Activated CD8-positive, alpha-beta T cell treated with anti-CD3 and anti-CD28 coated beads for 36 hours (primary cell): ENCODE measurements around the gene SHROOM3. TPM values are rescaled to one million over a fixed set of nuclear protein-coding genes. Genes with fewer than 3 reads are reported as not detected.

Experiments used
- ATAC-seq: fragments of 200-7000 bp; cut with Tn5 transposase; one replicate; pipeline ENCODE4 v1.10.0; 2021; ENCODE audit warnings: mild to moderate bottlenecking, moderate library complexity
- CTCF ChIA-PET: fragments of 350-600 bp; sonication (Branson Sonifier 250); formaldehyde crosslinking; loops from one replicate; lab custom pipeline; 2021; ENCODE audit warnings: antibody characterized with exemption; lab: Charles Lee
- POLR2A ChIA-PET: fragments of 350-600 bp; sonication (Branson Sonifier 250); formaldehyde crosslinking; loops from one replicate; lab custom pipeline; 2021; ENCODE audit warnings: antibody characterized with exemption; lab: Charles Lee
- DNase-seq: peaks from one replicate; pipeline ENCODE4 v3.0.0-alpha.2; 2020
- H3K27ac Mint-ChIP-seq: one replicate; pipeline ENCODE4 v1.8.0; 2021; ENCODE audit warnings: mild to moderate bottlenecking, mixed read lengths
- H3K27me3 Mint-ChIP-seq: one replicate; pipeline ENCODE4 v1.8.0; 2021; ENCODE audit warnings: mixed read lengths
- H3K36me3 Mint-ChIP-seq: one replicate; pipeline ENCODE4 v1.8.0; 2021; ENCODE audit warnings: low read depth, mixed read lengths
- H3K4me1 Mint-ChIP-seq: one replicate; pipeline ENCODE4 v1.8.0; 2021; ENCODE audit warnings: low read depth, mixed read lengths
- H3K4me3 Mint-ChIP-seq: one replicate; pipeline ENCODE4 v1.8.0; 2021; ENCODE audit warnings: mild to moderate bottlenecking, moderate library complexity, mixed read lengths
- H3K9me3 Mint-ChIP-seq: one replicate; pipeline ENCODE4 v1.8.0; 2021; ENCODE audit warnings: mixed read lengths
- intact Hi-C: fragments of 100-400 bp; cut with micrococcal nuclease; formaldehyde crosslinking; loops from one replicate; pipeline ENCODE4 v1.10.0; 2022
- total RNA-seq, 2 experiments: library from RNA; stranded (reverse); gene quantifications; one replicate each; pipeline ENCODE4 v1.2.3, GENCODE V29; 2021
- TF ChIP-seq, protein P1 (sequence below): fragments of 200-600 bp; IDR thresholded peaks from one replicate; pipeline ENCODE4 v1.8.0; 2022; ENCODE audit warnings: antibody characterized with exemption, mild to moderate bottlenecking

The SHROOM3 gene
- total RNA-seq, 2 experiments from 2014 or later: not detected

DNA sequence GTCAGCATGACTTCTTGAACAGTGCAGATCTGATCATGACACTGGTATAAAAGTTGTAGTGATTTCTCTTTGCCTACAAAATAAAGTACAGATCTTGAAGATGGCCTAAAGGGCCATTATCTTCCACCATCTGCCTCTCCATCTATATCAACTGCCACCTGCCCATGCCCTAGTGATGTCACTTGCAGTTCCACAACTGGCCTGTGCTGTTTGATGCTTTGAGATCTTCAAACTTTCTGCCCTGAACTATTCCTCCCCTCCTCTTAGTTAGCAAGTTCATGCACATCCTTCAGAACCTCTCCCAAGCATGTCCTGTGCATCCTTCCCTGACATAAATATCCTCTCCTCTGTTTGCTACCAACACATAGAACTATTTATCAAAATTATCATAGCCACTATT, 245.9 kb downstream of the SHROOM3 start:
- Mint-ChIP-seq H3K27me3 (peaks cover 27% of the 10 kb centered on the region), H3K4me3 (no peak overlapping the region), H3K4me1 (no peaks in the 10 kb centered on the region), H3K9me3 (no peaks in the 10 kb centered on the region), H3K27ac (no peak overlapping the region), H3K36me3 (no peaks in the 10 kb centered on the region)
- TF ChIP-seq, protein P1, sequence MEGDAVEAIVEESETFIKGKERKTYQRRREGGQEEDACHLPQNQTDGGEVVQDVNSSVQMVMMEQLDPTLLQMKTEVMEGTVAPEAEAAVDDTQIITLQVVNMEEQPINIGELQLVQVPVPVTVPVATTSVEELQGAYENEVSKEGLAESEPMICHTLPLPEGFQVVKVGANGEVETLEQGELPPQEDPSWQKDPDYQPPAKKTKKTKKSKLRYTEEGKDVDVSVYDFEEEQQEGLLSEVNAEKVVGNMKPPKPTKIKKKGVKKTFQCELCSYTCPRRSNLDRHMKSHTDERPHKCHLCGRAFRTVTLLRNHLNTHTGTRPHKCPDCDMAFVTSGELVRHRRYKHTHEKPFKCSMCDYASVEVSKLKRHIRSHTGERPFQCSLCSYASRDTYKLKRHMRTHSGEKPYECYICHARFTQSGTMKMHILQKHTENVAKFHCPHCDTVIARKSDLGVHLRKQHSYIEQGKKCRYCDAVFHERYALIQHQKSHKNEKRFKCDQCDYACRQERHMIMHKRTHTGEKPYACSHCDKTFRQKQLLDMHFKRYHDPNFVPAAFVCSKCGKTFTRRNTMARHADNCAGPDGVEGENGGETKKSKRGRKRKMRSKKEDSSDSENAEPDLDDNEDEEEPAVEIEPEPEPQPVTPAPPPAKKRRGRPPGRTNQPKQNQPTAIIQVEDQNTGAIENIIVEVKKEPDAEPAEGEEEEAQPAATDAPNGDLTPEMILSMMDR: no peak
- no peak for DNase-seq
- CTCF ChIA-PET: interaction anchor here (0.9 kb wide), 1 partner anchor 364 kb away, joined by 3 read pairs; no protein-coding TSS in a partner anchor
- POLR2A ChIA-PET: no interaction called here
- ATAC-seq: no peak
- intact Hi-C loops: no loop called here

DNA sequence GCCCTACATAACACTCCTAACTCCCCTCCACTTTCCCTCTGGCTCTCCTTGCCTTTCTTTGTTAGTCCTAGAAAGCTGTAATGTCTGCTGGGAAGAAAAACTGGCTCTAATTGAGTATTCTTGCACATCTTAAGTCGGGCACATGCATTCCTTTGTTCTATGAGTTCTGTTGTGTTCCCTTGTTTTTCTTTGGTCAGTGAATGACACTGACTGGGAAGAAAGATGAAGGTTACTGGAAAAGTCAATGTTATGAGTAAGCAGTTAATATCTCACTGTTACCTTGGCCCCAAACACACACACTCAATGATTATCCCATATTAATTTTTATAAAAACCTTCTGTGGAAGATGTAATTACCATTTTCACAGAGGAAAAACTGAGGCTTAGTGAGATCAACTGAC, 247.0 kb downstream of the SHROOM3 start:
- Mint-ChIP-seq H3K36me3 (no peaks in the 10 kb centered on the region), H3K27ac (no peak overlapping the region), H3K4me3 (no peak overlapping the region), H3K27me3 (peaks cover 26% of the 10 kb centered on the region), H3K4me1 (no peaks in the 10 kb centered on the region), H3K9me3 (no peaks in the 10 kb centered on the region)
- ChIA-PET CTCF (no interaction called here), POLR2A (interaction anchor here (0.6 kb wide), 1 partner anchor 9 kb away, joined by 4 read pairs; no protein-coding TSS in a partner anchor)
- intact Hi-C loops: no loop called here
- no peak for ATAC-seq
- TF ChIP-seq, protein P1: no peak
- no peak for DNase-seq

DNA sequence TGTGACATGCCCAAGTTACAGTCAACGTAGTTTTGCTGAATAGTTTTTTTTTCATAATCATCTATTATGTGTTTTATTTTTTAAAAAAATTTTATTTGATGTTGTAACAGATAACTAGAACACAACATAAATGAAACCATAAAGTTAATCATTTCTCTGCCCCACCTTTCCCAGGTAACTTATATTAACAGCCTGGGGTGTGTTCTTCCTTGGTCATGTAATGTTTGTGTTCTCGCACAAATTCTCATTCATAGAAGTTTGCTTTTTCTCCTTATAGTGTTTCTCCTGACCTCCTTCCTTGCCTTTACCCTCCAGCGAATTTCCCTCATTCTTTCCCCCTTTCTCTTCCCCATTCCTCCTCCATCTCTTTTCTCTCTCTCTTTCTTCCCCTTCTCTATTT, 248.1 kb downstream of the SHROOM3 start:
- no peak overlapping the region for H3K4me3 Mint-ChIP-seq
- CTCF ChIA-PET: no interaction called here
- ATAC-seq (no peak), DNase-seq (no peak)
- POLR2A ChIA-PET: no interaction called here
- no peaks in the 10 kb centered on the region for H3K36me3 Mint-ChIP-seq
- no peaks in the 10 kb centered on the region for H3K9me3 Mint-ChIP-seq
- H3K27ac Mint-ChIP-seq: no peak overlapping the region
- no peaks in the 10 kb centered on the region for H3K4me1 Mint-ChIP-seq
- intact Hi-C loops: no loop called here
- peaks cover 35% of the 10 kb centered on the region for H3K27me3 Mint-ChIP-seq
- TF ChIP-seq, protein P1: no peak

DNA sequence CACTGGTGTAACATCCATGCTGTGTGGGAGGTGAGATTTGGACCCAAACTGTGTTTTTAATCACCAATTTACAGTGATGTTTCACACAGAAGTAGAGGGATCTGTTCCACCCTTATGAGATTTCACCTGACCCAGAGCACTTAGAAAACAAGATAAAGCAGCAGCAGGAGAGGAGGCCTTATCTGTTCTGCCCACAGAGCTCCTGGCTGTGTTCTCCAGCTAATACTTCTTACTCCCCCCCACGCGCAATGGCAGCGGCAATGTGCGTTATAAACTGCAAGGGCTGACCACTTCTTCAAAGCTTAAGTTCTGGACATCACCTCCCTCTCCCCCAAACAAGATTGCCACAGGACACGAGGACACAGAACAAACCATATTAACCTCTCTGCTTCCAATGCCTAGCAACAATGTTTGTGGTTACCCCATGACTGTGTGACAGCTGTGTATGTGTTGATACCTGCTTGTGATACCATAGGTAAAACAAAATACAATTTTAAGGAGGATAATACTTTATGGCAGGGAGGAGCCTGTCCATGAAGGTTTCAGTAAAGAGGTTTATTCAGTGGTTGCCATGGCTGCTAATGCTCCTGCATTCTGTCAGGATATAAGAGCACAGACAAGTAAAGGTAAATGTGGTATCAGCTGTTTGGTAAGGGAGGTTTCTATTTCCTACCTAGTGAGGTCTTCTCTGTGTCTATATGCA, 252.9 kb downstream of the SHROOM3 start:
- H3K36me3 Mint-ChIP-seq: no peaks in the 10 kb centered on the region
- POLR2A ChIA-PET: no interaction called here
- ATAC-seq (no peak), DNase-seq (no peak)
- TF ChIP-seq, protein P1: no peak
- no peak overlapping the region for H3K4me3 Mint-ChIP-seq
- H3K4me1 Mint-ChIP-seq: peaks cover 9% of the 10 kb centered on the region
- H3K27me3 Mint-ChIP-seq: peaks cover 66% of the 10 kb centered on the region
- CTCF ChIA-PET: no interaction called here
- H3K27ac Mint-ChIP-seq: no peak overlapping the region
- intact Hi-C loops: no loop called here
- no peaks in the 10 kb centered on the region for H3K9me3 Mint-ChIP-seq

DNA sequence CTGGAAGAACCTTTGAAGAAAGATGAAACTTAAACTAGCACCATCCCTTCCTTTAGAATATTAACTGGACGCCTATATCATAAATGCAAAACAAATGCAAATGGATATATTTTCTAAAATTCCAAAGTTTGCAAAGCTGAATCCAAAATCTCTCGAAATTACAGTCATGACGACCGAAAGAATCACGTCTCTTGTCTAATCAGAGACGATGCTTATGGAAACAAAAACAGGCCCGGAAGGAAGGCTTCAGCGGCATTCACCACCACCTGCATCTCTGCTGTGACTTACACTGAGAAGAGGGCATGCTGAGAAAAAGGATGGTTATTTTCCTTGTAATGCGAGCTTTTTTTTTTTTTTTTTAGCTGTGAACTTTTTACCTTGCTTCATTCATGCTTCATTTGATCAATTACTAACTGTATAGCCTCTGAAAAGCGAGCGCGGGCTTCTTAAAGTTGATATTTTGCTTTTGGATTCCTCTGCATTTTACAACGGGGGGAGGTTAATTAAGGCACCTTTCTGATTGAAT, 253.7 kb downstream of the SHROOM3 start:
- Mint-ChIP-seq H3K9me3 (no peaks in the 10 kb centered on the region), H3K36me3 (no peaks in the 10 kb centered on the region), H3K4me1 (peaks cover 9% of the 10 kb centered on the region), H3K27ac (no peak overlapping the region), H3K27me3 (peaks cover 67% of the 10 kb centered on the region), H3K4me3 (peak overlapping the region; percentile 47)
- TF ChIP-seq, protein P1: no peak
- ATAC-seq (no peak), DNase-seq (no peak)
- POLR2A ChIA-PET: no interaction called here
- intact Hi-C loops: no loop called here
- CTCF ChIA-PET: interaction anchor here (1.2 kb wide), 1 partner anchor 539 kb away, joined by 3 read pairs; no protein-coding TSS in a partner anchor
